Adrenal gland (tissue), 12 donors: ENCODE results near the gene BTBD6. TPM values are rescaled to one million over a fixed set of nuclear protein-coding genes. Genes with fewer than 3 reads are reported as not detected.

Experiments used
- DNase-seq, 7 donors: peaks; one replicate each; pipeline ENCODE4 v3.0.0-alpha.2; 2019 to 2020
- H3K27ac ChIP-seq, 5 donors: fragments of 200-600 bp; sonication (generic) in 4 of 5; 1 replicate in 3 of 5; 2 replicates in 2 of 5; pipeline versions ENCODE4 v1.5.1 to v1.8.0; 2016 to 2020; ENCODE audit warnings: mild to moderate bottlenecking in 1 of 5
- H3K27me3 ChIP-seq: fragments of 200-600 bp; 2 replicates; pipeline ENCODE4 v1.8.0; 2021
- H3K36me3 ChIP-seq, 2 donors: fragments of 200-600 bp; replicated peaks in 1 of 2; 1 replicate in 1 of 2; 2 replicates in 1 of 2; pipeline versions ENCODE4 v1.5.1 to v1.8.0; 2018 to 2022
- H3K4me1 ChIP-seq, 2 donors: fragments of 200-600 bp; replicated peaks in 1 of 2; 1 replicate in 1 of 2; 2 replicates in 1 of 2; pipeline versions ENCODE4 v1.5.1 to v1.8.0; 2018 to 2021
- H3K4me3 ChIP-seq, 4 donors: fragments of 200-600 bp; sonication (generic) in 3 of 4; one replicate each; pipeline ENCODE4 v1.5.1; 2016 to 2018
- H3K9me3 ChIP-seq, 3 donors: fragments of 200-600 bp; sonication (generic) in 1 of 3; replicated peaks in 1 of 3; 1 replicate in 2 of 3; 2 replicates in 1 of 3; pipeline versions ENCODE4 v1.5.1 to v1.8.0; 2016 to 2021
- CTCF ChIP-seq, 6 experiments: fragments of 450-650 bp in 4 of 6; fragments of 200-600 bp in 2 of 6; sonication (generic) in 1 of 6; IDR thresholded peaks; 1 replicate in 5 of 6; 2 replicates in 1 of 6; pipeline versions ENCODE4 v1.5.1 to v1.8.0; 2016 to 2021; ENCODE audit warnings: antibody characterized with exemption in 6 of 6, mild to moderate bottlenecking in 2 of 6, moderate library complexity in 1 of 6
- POLR2A ChIP-seq, 2 donors: fragments of 450-650 bp; IDR thresholded peaks; one replicate each; pipeline ENCODE4 v1.6.1; 2017; ENCODE audit warnings: antibody characterized with exemption in 2 of 2, mild to moderate bottlenecking in 2 of 2, moderate library complexity in 1 of 2
- WGBS, 4 donors: extraction: QIAGEN DNeasy Blood & Tissue Kit in 2 of 4; methylation state at CpG; one replicate each; pipeline versions ENCODE4 v1.1.5 to v1.1.7; 2013 to 2017; 5-methylcytosine and 5-hydroxymethylcytosine counted together
- intact Hi-C, 2 donors: fragments of 100-400 bp; cut with DNase I; formaldehyde crosslinking; loops; one replicate each; pipeline versions ENCODE4 v1.14.1 to v1.15.0; 2022 to 2023
- polyA plus RNA-seq, 3 donors: library from polyadenylated mRNA; stranded (reverse); fragments of 200-250 nt in 2 of 3; fragments of 350-450 nt in 1 of 3; fragmentation: Illumina TruSeq in 1 of 3; extraction: RNeasy Lipid Tissue Mini Kit (QIAGEN cat#74804) in 1 of 3; gene quantifications; one replicate each; pipeline ENCODE4 v1.2.3, GENCODE V29; 2013 to 2014
- total RNA-seq, 9 donors: library from RNA; depleted of rRNA in 4 of 9; stranded (reverse); fragments of >200 nt in 4 of 9; fragments of 120-200 nt in 1 of 9; fragmentation: NEBNext Ultra II Directional in 1 of 9; extraction: Animal tissue kit (Norgen Biotek cat#: 25700) in 1 of 9; gene quantifications; one replicate each; pipeline versions ENCODE4 v1.1.0 to v1.2.4, GENCODE V29; 2013 to 2023
- donor health status: healthy with polysubstance abuse.
- donor health status: Bipolar disorder and iron deficiency.
- donor health status: DM: yes; HTN: yes; CAD: no.
- donor health status: DM: no; HTN: no; CAD: no.
- donor health status: DM: no; HTN: no; CAD: no.
- donor health status: DM: yes; HTN: yes; CAD: no.

Gene BTBD6
- total and polyA plus RNA-seq, 12 donors = 14.3 to 78.5 (median 33.6) TPM

- 88 to 94% (median 93%) methylated on average over 16 to 21 of the region's 21 CpGs for WGBS, 4 donors
- Histone ChIP-seq H3K9me3 (no peaks in the 10 kb centered on the region), H3K27me3 (no peaks in the 10 kb centered on the region), H3K27ac (no peak overlapping the region), H3K36me3 (peaks cover 0 to 29% of the 10 kb centered on the region in 2 donors), H3K4me3 (no peak overlapping the region), H3K4me1 (peaks cover 4 to 11% of the 10 kb centered on the region in 2 donors)
- intact Hi-C loops = no loop called here
- TF ChIP-seq POLR2A (IDR thresholded peaks at IDR 0.05) (no peak), CTCF (IDR thresholded peaks at IDR 0.05) (no peak)
- no peak for DNase-seq
Observed at GRCh38 chr14:105252552-105253328, 4.4 kb downstream of the BTBD6 start.

- WGBS, 4 donors = 80 to 96% (median 91%) methylated on average over 1 to 9 of the region's 9 CpGs
- H3K36me3 ChIP-seq = peaks cover 0 to 29% of the 10 kb centered on the region in 2 donors
Observed at GRCh38 chr14:105253329-105253682, 5.0 kb downstream of the BTBD6 start.

GRCh38 chr14:105255021-105255507 lies 6.7 kb downstream of the BTBD6 start:
- 59 to 77% (median 69%) methylated on average over 4 to 6 of the region's 6 CpGs for WGBS, 4 donors
- Histone ChIP-seq H3K27ac (no peak overlapping the region), H3K4me3 (no peak overlapping the region), H3K36me3 (peaks cover 0 to 23% of the 10 kb centered on the region in 2 donors), H3K9me3 (no peaks in the 10 kb centered on the region), H3K27me3 (no peaks in the 10 kb centered on the region), H3K4me1 (no peaks in the 10 kb centered on the region)
- intact Hi-C loops = no loop called here
- TF ChIP-seq POLR2A (IDR thresholded peaks at IDR 0.05) = no peak
- no peak for TF ChIP-seq CTCF (IDR thresholded peaks at IDR 0.05)
- no peak for DNase-seq

More at GRCh38 chr14:105253329-105253682, 5.0 kb downstream of the BTBD6 start:
- no peaks in the 10 kb centered on the region for H3K27me3 ChIP-seq
- no peak overlapping the region for H3K27ac ChIP-seq
- no peak overlapping the region for H3K4me3 ChIP-seq
- no peak for DNase-seq
- peaks cover 0 to 8% of the 10 kb centered on the region in 2 donors for H3K4me1 ChIP-seq
- H3K9me3 ChIP-seq = no peaks in the 10 kb centered on the region
- no peak for TF ChIP-seq CTCF (IDR thresholded peaks at IDR 0.05)
- TF ChIP-seq POLR2A (IDR thresholded peaks at IDR 0.05) = no peak
- intact Hi-C loops = no loop called here

- intact Hi-C loops = no loop called here
- Histone ChIP-seq H3K4me1 (no peaks in the 10 kb centered on the region), H3K27ac (no peak overlapping the region), H3K36me3 (peaks cover 0 to 12% of the 10 kb centered on the region in 2 donors), H3K27me3 (no peaks in the 10 kb centered on the region), H3K9me3 (no peaks in the 10 kb centered on the region), H3K4me3 (no peak overlapping the region)
- DNase-seq = no peak
- WGBS, 4 donors = 97% methylated on average over 10 to 19 of the region's 19 CpGs
- TF ChIP-seq CTCF (IDR thresholded peaks at IDR 0.05) (no peak), POLR2A (IDR thresholded peaks at IDR 0.05) (no peak)
Observed at GRCh38 chr14:105256292-105256960, 8.1 kb downstream of the BTBD6 start.
